ENCODE measurements around the gene VCAN.

VCAN gene

DNA sequence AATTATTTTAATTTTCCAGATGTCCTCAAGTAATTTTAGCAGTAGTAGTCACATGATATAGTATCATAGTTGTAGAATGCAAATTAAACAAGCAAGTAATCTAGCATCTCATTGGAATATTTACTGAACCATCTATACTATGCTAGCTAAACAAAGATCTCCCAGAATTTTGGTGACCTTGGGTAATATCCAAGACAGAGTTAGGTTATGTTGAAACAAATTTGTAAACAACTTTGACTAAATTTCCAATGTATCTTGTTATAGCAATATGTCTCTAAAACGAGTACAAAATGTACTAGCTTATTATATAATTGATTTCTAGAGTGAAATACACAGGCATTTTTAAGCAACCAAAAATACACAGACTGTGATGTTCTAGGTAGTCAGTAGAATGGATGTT is 41.5 kb downstream of the VCAN start:
- no peak overlapping the region for H3K4me3 ChIP-seq (ENCODE audit: severe bottlenecking)
- H3K9me3 ChIP-seq (ENCODE audit: severe bottlenecking): no peaks in the 10 kb centered on the region
- no peak overlapping the region for H3K27ac ChIP-seq (ENCODE audit: poor library complexity, severe bottlenecking)
- ATAC-seq (ENCODE audit: low read depth): no peak
- peaks cover 4% of the 10 kb centered on the region for H3K4me1 ChIP-seq (ENCODE audit: insufficient read depth, poor library complexity, severe bottlenecking)
- no peak for DNase-seq (ENCODE audit: low spot score)
- no peaks in the 10 kb centered on the region for H3K36me3 ChIP-seq (ENCODE audit: low read depth)
- TF ChIP-seq, protein P1, sequence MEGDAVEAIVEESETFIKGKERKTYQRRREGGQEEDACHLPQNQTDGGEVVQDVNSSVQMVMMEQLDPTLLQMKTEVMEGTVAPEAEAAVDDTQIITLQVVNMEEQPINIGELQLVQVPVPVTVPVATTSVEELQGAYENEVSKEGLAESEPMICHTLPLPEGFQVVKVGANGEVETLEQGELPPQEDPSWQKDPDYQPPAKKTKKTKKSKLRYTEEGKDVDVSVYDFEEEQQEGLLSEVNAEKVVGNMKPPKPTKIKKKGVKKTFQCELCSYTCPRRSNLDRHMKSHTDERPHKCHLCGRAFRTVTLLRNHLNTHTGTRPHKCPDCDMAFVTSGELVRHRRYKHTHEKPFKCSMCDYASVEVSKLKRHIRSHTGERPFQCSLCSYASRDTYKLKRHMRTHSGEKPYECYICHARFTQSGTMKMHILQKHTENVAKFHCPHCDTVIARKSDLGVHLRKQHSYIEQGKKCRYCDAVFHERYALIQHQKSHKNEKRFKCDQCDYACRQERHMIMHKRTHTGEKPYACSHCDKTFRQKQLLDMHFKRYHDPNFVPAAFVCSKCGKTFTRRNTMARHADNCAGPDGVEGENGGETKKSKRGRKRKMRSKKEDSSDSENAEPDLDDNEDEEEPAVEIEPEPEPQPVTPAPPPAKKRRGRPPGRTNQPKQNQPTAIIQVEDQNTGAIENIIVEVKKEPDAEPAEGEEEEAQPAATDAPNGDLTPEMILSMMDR (IDR thresholded peaks at IDR 0.05; ENCODE audit: poor library complexity, severe bottlenecking): no peak
- H3K27me3 ChIP-seq (ENCODE audit: insufficient read depth, poor library complexity, severe bottlenecking): no peaks in the 10 kb centered on the region

DNA sequence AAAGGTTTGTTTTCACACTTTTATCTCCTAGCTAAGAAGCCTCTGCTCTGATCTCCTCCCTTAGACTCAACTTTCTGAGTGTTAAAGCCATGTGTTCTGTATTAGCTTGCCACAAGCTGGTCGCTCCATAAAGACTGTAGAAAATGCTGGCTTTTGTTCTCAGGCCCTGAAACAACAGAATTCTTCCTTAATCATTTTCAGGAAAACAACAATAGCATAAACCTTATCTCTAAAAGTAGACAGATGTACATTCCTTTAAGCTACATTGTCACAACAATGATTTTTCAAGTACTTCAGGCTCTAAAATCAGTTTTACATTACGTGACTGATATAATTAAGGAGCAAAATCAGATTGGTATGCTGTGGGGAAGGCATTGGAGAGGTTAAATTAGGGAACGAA is 41.9 kb downstream of the VCAN start:
- Histone ChIP-seq H3K27ac (ENCODE audit: poor library complexity, severe bottlenecking) (no peak overlapping the region), H3K4me1 (ENCODE audit: insufficient read depth, poor library complexity, severe bottlenecking) (peaks cover 4% of the 10 kb centered on the region), H3K9me3 (ENCODE audit: severe bottlenecking) (no peaks in the 10 kb centered on the region), H3K36me3 (ENCODE audit: low read depth) (no peaks in the 10 kb centered on the region), H3K4me3 (ENCODE audit: severe bottlenecking) (no peak overlapping the region), H3K27me3 (ENCODE audit: insufficient read depth, poor library complexity, severe bottlenecking) (no peaks in the 10 kb centered on the region)
- ATAC-seq (ENCODE audit: low read depth): no peak
- TF ChIP-seq, protein P1 (IDR thresholded peaks at IDR 0.05; ENCODE audit: poor library complexity, severe bottlenecking): no peak
- DNase-seq (ENCODE audit: low spot score): no peak

DNA sequence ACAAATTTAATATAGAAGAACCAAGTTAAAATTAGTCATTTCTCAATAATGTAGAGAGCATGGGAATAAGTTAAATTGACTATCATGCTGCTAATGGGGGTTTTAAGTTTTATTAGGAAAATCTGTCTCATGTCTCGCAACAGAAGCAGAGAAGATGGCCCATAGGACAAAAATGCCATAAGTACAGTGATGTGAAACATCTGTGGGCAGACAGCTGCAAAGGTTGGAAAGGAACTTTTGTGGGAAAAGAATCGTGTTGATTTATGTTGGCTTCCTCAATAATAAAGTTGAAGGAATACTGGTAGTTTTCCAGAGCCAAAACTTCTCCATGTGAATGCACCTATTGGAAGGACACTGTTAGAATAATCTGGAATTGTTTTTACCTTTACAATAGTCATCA is 44.8 kb downstream of the VCAN start:
- Histone ChIP-seq H3K4me3 (ENCODE audit: severe bottlenecking) (no peak overlapping the region), H3K4me1 (ENCODE audit: insufficient read depth, poor library complexity, severe bottlenecking) (no peaks in the 10 kb centered on the region), H3K27me3 (ENCODE audit: insufficient read depth, poor library complexity, severe bottlenecking) (no peaks in the 10 kb centered on the region), H3K9me3 (ENCODE audit: severe bottlenecking) (no peaks in the 10 kb centered on the region), H3K27ac (ENCODE audit: poor library complexity, severe bottlenecking) (no peak overlapping the region), H3K36me3 (ENCODE audit: low read depth) (no peaks in the 10 kb centered on the region)
- ATAC-seq (ENCODE audit: low read depth) (no peak), DNase-seq (ENCODE audit: low spot score) (no peak)
- TF ChIP-seq, protein P1 (IDR thresholded peaks at IDR 0.05; ENCODE audit: poor library complexity, severe bottlenecking): no peak

DNA sequence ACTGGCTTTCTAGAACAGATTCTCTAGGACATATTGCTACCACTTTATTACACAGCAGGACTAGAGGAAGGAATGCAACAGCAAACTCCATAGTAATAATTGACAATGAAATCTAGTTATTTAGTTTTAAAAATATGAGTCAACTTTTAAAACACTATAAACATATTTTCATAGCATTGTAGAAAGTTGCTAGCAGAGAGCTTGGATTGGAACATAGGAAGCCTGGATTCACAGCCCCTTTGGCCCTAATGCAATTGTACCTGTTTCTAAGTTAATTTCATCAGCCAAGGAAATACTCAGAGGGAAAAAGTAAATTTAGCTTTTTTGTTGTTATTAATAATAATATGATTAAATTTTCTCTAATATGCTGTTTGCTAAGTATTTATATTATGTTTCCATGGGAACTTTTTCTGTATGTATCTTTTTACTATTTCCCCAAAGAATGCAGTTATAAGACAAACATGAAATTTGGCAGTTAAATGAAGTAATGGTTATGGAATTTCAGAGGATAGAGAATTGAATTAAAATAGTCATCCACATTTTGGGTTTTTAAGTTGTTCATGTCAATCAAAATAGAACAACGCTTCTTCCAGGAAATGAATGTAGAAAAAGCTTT is 45.6 kb downstream of the VCAN start:
- Histone ChIP-seq H3K4me1 (ENCODE audit: insufficient read depth, poor library complexity, severe bottlenecking) (no peaks in the 10 kb centered on the region), H3K9me3 (ENCODE audit: severe bottlenecking) (no peaks in the 10 kb centered on the region), H3K36me3 (ENCODE audit: low read depth) (no peaks in the 10 kb centered on the region), H3K27ac (ENCODE audit: poor library complexity, severe bottlenecking) (no peak overlapping the region), H3K27me3 (ENCODE audit: insufficient read depth, poor library complexity, severe bottlenecking) (no peaks in the 10 kb centered on the region), H3K4me3 (ENCODE audit: severe bottlenecking) (no peak overlapping the region)
- no peak for DNase-seq (ENCODE audit: low spot score)
- TF ChIP-seq, protein P1 (IDR thresholded peaks at IDR 0.05; ENCODE audit: poor library complexity, severe bottlenecking): no peak
- ATAC-seq (ENCODE audit: low read depth): no peak

DNA sequence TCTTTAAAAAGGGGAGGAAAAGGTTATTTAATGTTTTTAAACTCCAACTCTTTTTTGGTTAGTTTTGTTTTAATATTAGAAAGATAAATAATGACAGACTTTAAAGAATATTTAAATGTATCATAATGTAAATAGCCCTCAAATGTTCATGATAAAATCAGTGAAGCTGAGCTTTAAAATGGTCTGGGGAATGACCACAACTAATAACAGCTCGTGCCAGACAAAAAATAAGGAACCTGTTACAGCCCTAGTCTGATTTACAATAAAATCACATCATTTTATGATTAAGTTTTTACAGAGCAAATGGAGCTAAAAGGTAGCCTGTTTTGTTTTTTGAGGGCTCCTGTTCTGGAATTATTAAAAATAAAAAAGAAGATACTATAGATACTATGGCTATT is 46.1 kb downstream of the VCAN start:
- DNase-seq (ENCODE audit: low spot score): no peak
- Histone ChIP-seq H3K27me3 (ENCODE audit: insufficient read depth, poor library complexity, severe bottlenecking) (no peaks in the 10 kb centered on the region), H3K4me3 (ENCODE audit: severe bottlenecking) (no peak overlapping the region), H3K4me1 (ENCODE audit: insufficient read depth, poor library complexity, severe bottlenecking) (no peaks in the 10 kb centered on the region), H3K36me3 (ENCODE audit: low read depth) (no peaks in the 10 kb centered on the region), H3K9me3 (ENCODE audit: severe bottlenecking) (no peaks in the 10 kb centered on the region), H3K27ac (ENCODE audit: poor library complexity, severe bottlenecking) (no peak overlapping the region)
- TF ChIP-seq, protein P1 (IDR thresholded peaks at IDR 0.05; ENCODE audit: poor library complexity, severe bottlenecking): no peak
- ATAC-seq (ENCODE audit: low read depth): no peak
